B cell (primary cell): ENCODE results near the gene ROBO2. TPM values are rescaled to one million over a fixed set of nuclear protein-coding genes. Genes with fewer than 3 reads are reported as not detected.

Source experiments
- ATAC-seq: fragments of 200-7000 bp; cut with Tn5 transposase; one replicate; pipeline ENCODE4 v1.10.0; 2021; ENCODE audit warnings: low read depth, mild to moderate bottlenecking, moderate number of reproducible peaks, moderate library complexity
- CTCF ChIA-PET: fragments of 350-600 bp; sonication (Branson Sonifier 250); formaldehyde crosslinking; loops from one replicate; lab custom pipeline; 2021; ENCODE audit warnings: antibody characterized with exemption, inconsistent platforms; lab: Charles Lee
- POLR2A ChIA-PET: fragments of 350-600 bp; sonication (Branson Sonifier 250); formaldehyde crosslinking; loops from one replicate; lab custom pipeline; 2021; ENCODE audit warnings: antibody characterized with exemption; lab: Charles Lee
- DNase-seq: peaks from one replicate; pipeline ENCODE4 v3.0.0; 2013
- H2AFZ ChIP-seq: 2 replicates; pipeline ENCODE4 v1.6.1; 2012; ENCODE audit warnings: mild to moderate bottlenecking, low read depth, low read length; ENCODE audit not compliant: insufficient read depth, poor library complexity, severe bottlenecking
- H3K27ac ChIP-seq, 2 donors: 1 replicate in 1 of 2; 2 replicates in 1 of 2; pipeline ENCODE4 v1.5.1; 2012 to 2013; ENCODE audit warnings: low read length in 2 of 2, mild to moderate bottlenecking in 2 of 2, moderate library complexity in 1 of 2
- H3K27me3 ChIP-seq, 4 experiments: fragments of 200-600 bp in 1 of 4; sonication (generic) in 1 of 4; replicated peaks in 1 of 4; 1 replicate in 2 of 4; 2 replicates in 2 of 4; pipeline versions ENCODE4 v1.6.1 to v1.7.0; 2013 to 2016; ENCODE audit warnings: low read length in 3 of 4, mild to moderate bottlenecking in 2 of 4, mixed read lengths in 1 of 4, moderate library complexity in 1 of 4; ENCODE audit not compliant: insufficient read depth in 4 of 4, control insufficient read depth in 3 of 4; ENCODE audit errors: control extremely low read depth in 1 of 4
- H3K36me3 ChIP-seq, 2 experiments: replicated peaks in 1 of 2; 1 replicate in 1 of 2; 2 replicates in 1 of 2; pipeline versions ENCODE4 v1.6.1 to v1.7.1; 2013; ENCODE audit warnings: low read length in 1 of 2; ENCODE audit not compliant: insufficient read depth in 2 of 2, control insufficient read depth in 1 of 2; ENCODE audit errors: control extremely low read depth in 1 of 2, extremely low read depth in 1 of 2
- H3K4me1 ChIP-seq, 2 donors: fragments of 200-600 bp in 1 of 2; sonication (generic) in 1 of 2; 1 replicate in 1 of 2; 2 replicates in 1 of 2; pipeline versions ENCODE4 v1.5.1 to v1.6.1; 2013 to 2017; ENCODE audit warnings: low read length in 2 of 2; ENCODE audit not compliant: control insufficient read depth in 2 of 2, insufficient read depth in 2 of 2
- H3K4me2 ChIP-seq: replicated peaks from 2 replicates; pipeline ENCODE3; 2012; ENCODE audit warnings: mild to moderate bottlenecking, low read depth, low read length; ENCODE audit not compliant: poor library complexity, severe bottlenecking
- H3K4me3 ChIP-seq, 5 experiments: fragments of 200-600 bp in 1 of 5; sonication (generic) in 1 of 5; 1 replicate in 3 of 5; 2 replicates in 2 of 5; pipeline versions ENCODE4 v1.5.1 to v1.7.0; 2011 to 2016; ENCODE audit warnings: low read length in 4 of 5, mild to moderate bottlenecking in 4 of 5, low read depth in 2 of 5, control low read depth in 1 of 5, moderate library complexity in 1 of 5; ENCODE audit not compliant: insufficient read depth in 1 of 5; ENCODE audit errors: control extremely low read depth in 1 of 5, extremely low read depth in 1 of 5
- H3K79me2 ChIP-seq: fragments of 200-600 bp; sonication (generic); one replicate; pipeline ENCODE4 v1.6.0; 2016; ENCODE audit warnings: low read length; ENCODE audit not compliant: control insufficient read depth, insufficient read depth
- H3K9ac ChIP-seq: fragments of 200-600 bp; sonication (generic); 2 replicates; pipeline ENCODE4 v1.6.1; 2017; ENCODE audit warnings: mild to moderate bottlenecking, low read length, moderate library complexity
- H3K9me3 ChIP-seq, 3 donors: one replicate each; pipeline versions ENCODE4 v1.6.1 to v1.7.1; 2013; ENCODE audit warnings: low read length in 2 of 3; ENCODE audit not compliant: control insufficient read depth in 2 of 3, insufficient read depth in 1 of 3; ENCODE audit errors: control extremely low read depth in 1 of 3
- H4K20me1 ChIP-seq: 2 replicates; pipeline ENCODE4 v1.6.0; 2012; ENCODE audit warnings: mild to moderate bottlenecking, low read length; ENCODE audit not compliant: insufficient read depth, control insufficient read depth, poor library complexity, severe bottlenecking
- H3K27ac Mint-ChIP-seq: one replicate; pipeline ENCODE4 v1.8.0; 2021; ENCODE audit warnings: mixed read lengths
- H3K27me3 Mint-ChIP-seq: one replicate; pipeline ENCODE4 v1.8.0; 2021; ENCODE audit warnings: mixed read lengths
- H3K4me1 Mint-ChIP-seq: one replicate; pipeline ENCODE4 v1.8.0; 2021; ENCODE audit warnings: mixed read lengths
- H3K4me3 Mint-ChIP-seq: one replicate; pipeline ENCODE4 v1.8.0; 2021; ENCODE audit warnings: mixed read lengths
- H3K9me3 Mint-ChIP-seq: one replicate; pipeline ENCODE4 v1.8.0; 2022; ENCODE audit warnings: mixed read lengths; ENCODE audit not compliant: insufficient read depth
- CTCF ChIP-seq: fragments of 200-600 bp; IDR thresholded peaks from one replicate; pipeline ENCODE4 v1.8.0; 2022; ENCODE audit warnings: antibody characterized with exemption, mild to moderate bottlenecking
- EZH2 ChIP-seq: IDR thresholded peaks from 2 replicates; pipeline ENCODE4 v1.6.1; 2012; ENCODE audit warnings: borderline replicate concordance, low read depth, mild to moderate bottlenecking, moderate library complexity, low read length; ENCODE audit not compliant: insufficient read depth, poor library complexity, severe bottlenecking
- WGBS: methylation state at CpG from one replicate; pipeline ENCODE4 v1.1.5; 2013; ENCODE audit warnings: missing lambda C conversion rate; ENCODE audit not compliant: insufficient coverage; 5-methylcytosine and 5-hydroxymethylcytosine counted together
- intact Hi-C: fragments of 100-400 bp; cut with micrococcal nuclease; formaldehyde crosslinking; loops from one replicate; pipeline ENCODE4 v1.10.0; 2022
- polyA plus RNA-seq: library from polyadenylated mRNA; depleted of rRNA; stranded (reverse); fragments of >200 nt; gene quantifications from 2 replicates; pipeline ENCODE4 v1.2.3, GENCODE V29; 2012
- total RNA-seq, 2 donors: library from RNA; stranded (reverse); fragments of 120-200 nt in 1 of 2; gene quantifications; 1 replicate in 1 of 2; 2 replicates in 1 of 2; pipeline versions ENCODE4 v1.2.3 to v1.2.4, GENCODE V29; 2013 to 2022

ROBO2 gene
- total and polyA plus RNA-seq, 2 donors (not counting 1 experiment from before 2014, with no cell fraction given), result not detected

DNA sequence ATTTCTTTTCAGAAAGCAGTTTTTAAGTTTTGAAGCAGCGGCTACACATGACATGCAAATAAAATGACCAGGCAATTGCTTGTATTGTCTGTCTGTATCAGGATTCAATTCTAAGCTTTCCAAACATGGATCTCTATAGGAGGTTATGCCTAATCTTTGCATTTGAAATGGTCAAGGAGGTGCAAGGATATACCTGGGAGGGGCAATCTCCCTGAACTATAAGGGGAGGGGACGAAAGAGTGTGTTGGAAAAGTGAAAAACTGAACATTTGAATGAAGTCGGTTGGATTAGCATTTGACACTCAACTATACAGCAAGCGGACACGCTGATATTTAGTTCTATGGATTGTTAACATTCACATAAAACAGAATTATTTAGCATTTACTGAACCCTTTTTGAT is 11.7 kb downstream of the ROBO2 start:
- Histone ChIP-seq H4K20me1 (no peaks in the 10 kb centered on the region), H3K36me3 (no peaks in the 10 kb centered on the region), H3K9me3 (no peaks in the 10 kb centered on the region), H3K27me3 (no peaks in the 10 kb centered on the region), H3K27ac (no peak overlapping the region), H3K4me3 (no peak overlapping the region), H3K4me1 (no peaks in the 10 kb centered on the region), H3K4me2 (no peak overlapping the region), H3K9ac (no peak overlapping the region), H2AFZ (no peak overlapping the region), H3K79me2 (no peaks in the 10 kb centered on the region)
- no peak overlapping the region for H3K4me3 Mint-ChIP-seq
- no peak for DNase-seq
- TF ChIP-seq EZH2, result no peak
- no peak for TF ChIP-seq CTCF
- ChIA-PET CTCF (no interaction called here), POLR2A (no interaction called here)
- H3K27me3 Mint-ChIP-seq, result no peaks in the 10 kb centered on the region
- intact Hi-C loops, result no loop called here
- no peak for ATAC-seq
- peaks cover 2% of the 10 kb centered on the region for H3K9me3 Mint-ChIP-seq
- H3K4me1 Mint-ChIP-seq, result no peaks in the 10 kb centered on the region
- WGBS, result 100% methylated on average over 2 of the region's 5 CpGs
- no peak overlapping the region for H3K27ac Mint-ChIP-seq

- Histone ChIP-seq H3K4me1 (no peaks in the 10 kb centered on the region), H2AFZ (no peak overlapping the region), H3K27me3 (no peaks in the 10 kb centered on the region), H3K9ac (no peak overlapping the region), H3K4me3 (no peak overlapping the region), H3K36me3 (no peaks in the 10 kb centered on the region), H3K79me2 (no peaks in the 10 kb centered on the region), H3K9me3 (no peaks in the 10 kb centered on the region), H3K27ac (no peak overlapping the region), H3K4me2 (no peak overlapping the region), H4K20me1 (no peaks in the 10 kb centered on the region)
- Mint-ChIP-seq H3K4me1 (no peaks in the 10 kb centered on the region), H3K27me3 (no peaks in the 10 kb centered on the region), H3K4me3 (no peak overlapping the region), H3K9me3 (peaks cover 2% of the 10 kb centered on the region), H3K27ac (no peak overlapping the region)
- CTCF ChIA-PET, result no interaction called here
- no CpG with 5 or more reads among the region's 2 CpGs for WGBS
- TF ChIP-seq EZH2, result no peak
- no peak for TF ChIP-seq CTCF
- POLR2A ChIA-PET, result no interaction called here
- DNase-seq, result no peak
- intact Hi-C loops, result no loop called here
- no peak for ATAC-seq
Observed at GRCh38 chr3:77052051-77052501, 12.2 kb downstream of the ROBO2 start.
